Mammary epithelial cell (primary cell): ENCODE results near the gene BIRC6.
"Not testable (repeated sequence)": the region's sequence is repeated elsewhere in the genome, so short reads cannot be mapped to it uniquely, and the experiment has no call there.

Source experiments
- CTCF ChIP-seq, 2 donors: IDR thresholded peaks in 1 of 2; conservative IDR thresholded peaks in 1 of 2; 2 replicates each; pipeline ENCODE4 v1.5.1; 2011 to 2012; ENCODE audit warnings: inconsistent platforms in 2 of 2, low read length in 2 of 2, mild to moderate bottlenecking in 2 of 2, control low read depth in 1 of 2, low read depth in 1 of 2; ENCODE audit not compliant: insufficient read depth in 1 of 2; ENCODE audit errors: extremely low read depth in 1 of 2
- EZH2 ChIP-seq: IDR thresholded peaks from 2 replicates; pipeline ENCODE4 v1.6.1; 2012; ENCODE audit warnings: low read length, inconsistent platforms, borderline replicate concordance

- not testable (repeated sequence) for TF ChIP-seq CTCF (conservative IDR thresholded peaks at IDR 0.05 in 1 of 2, IDR thresholded peaks at IDR 0.05 in 1 of 2; ENCODE audit: extremely low read depth in 1 of 2, insufficient read depth in 1 of 2, low read depth in 1 of 2, low read length in 2 of 2); EZH2
These were observed 6.0 kb upstream of the BIRC6 start for GRCh38 chr2:32350797-32351196.
